NT2/D1 (cell line): Measurements from ENCODE around the gene ZYG11A.

Experiments
- SUZ12 ChIP-seq: IDR thresholded peaks from 2 replicates; pipeline ENCODE4 v1.6.1; 2011; ENCODE audit not compliant: insufficient read length, insufficient read depth; ENCODE audit errors: extremely low read depth
- YY1 ChIP-seq: IDR thresholded peaks from 2 replicates; pipeline ENCODE4 v1.6.1; 2011; ENCODE audit not compliant: insufficient read length, insufficient read depth
- ZNF274 ChIP-seq: IDR thresholded peaks from 2 replicates; pipeline ENCODE4 v1.6.1; 2011; ENCODE audit warnings: mild to moderate bottlenecking, low read depth, low read length

DNA sequence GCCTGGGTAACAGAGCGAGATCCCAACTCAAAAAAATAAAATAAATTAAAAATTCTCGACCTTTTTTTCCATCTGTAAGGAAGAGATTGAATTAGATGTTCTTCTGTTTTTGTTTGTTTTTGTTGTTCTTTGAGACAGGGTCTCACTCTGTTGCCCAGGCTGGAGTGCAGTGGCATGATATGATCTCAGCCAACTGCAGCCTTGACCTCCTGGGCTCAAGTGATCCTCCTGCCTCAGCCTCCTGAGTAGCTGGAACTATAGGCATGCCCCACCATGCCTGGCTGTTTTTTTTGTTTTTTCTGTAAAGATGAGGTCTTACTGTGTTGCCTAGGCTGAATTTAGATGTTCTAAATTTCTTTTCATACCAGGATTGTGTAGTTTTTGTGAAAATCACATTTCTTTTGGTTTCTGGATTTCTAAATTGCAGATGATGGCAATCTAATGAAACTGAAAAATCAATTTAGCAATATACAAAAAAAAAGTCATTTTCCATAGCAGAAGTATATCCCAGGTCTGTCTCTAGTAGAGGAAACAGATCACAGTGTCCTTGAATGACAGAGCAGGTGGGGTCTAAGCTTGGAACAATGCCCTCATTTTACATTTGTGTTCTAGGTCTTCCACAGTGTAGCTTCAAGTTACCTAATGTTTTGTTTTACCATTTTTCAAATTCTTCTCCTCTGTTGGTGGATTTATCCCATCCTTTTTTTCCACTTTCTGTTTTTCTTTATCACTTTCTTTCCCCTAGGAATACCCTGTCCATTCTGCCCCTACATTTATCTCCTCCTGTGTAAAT, 20.3 kb downstream of the ZYG11A start:
- TF ChIP-seq SUZ12 (no peak), ZNF274 (no peak), YY1 (no peak)
